Measurements from ENCODE around the gene VPS37D.

GRCh38 chr7:73681031-73681430, 13.4 kb downstream of the VPS37D start:
- TF ChIP-seq TAF1 (IDR thresholded peaks at IDR 0.05; ENCODE audit: low read depth) (no peak), POLR2AphosphoS5 (IDR thresholded peaks at IDR 0.05) (no peak), MXI1 (conservative IDR thresholded peaks at IDR 0.05; ENCODE audit: poor library complexity, severe bottlenecking) (no peak), CTCF (IDR thresholded peaks at IDR 0.05; ENCODE audit: poor library complexity, severe bottlenecking) (no peak), REST (IDR thresholded peaks at IDR 0.05; ENCODE audit: borderline replicate concordance) (no peak)
